BE2C (cell line): ENCODE data around the gene ZMYM1.
"Not testable (repeated sequence)": the region's sequence is repeated elsewhere in the genome, so short reads cannot be mapped to it uniquely, and the experiment has no call there.

Experiments
- DNase-seq: peaks from one replicate; pipeline ENCODE4 v3.0.0-alpha.2; 2020
- H3K27me3 ChIP-seq: fragments of 250-450 bp; sonication (Bioruptor Pico); 2 replicates; pipeline ENCODE4 v1.5.1; 2020; ENCODE audit warnings: mild to moderate bottlenecking
- H3K36me3 ChIP-seq: fragments of 250-450 bp; sonication (Bioruptor Pico); 2 replicates; pipeline ENCODE4 v1.5.1; 2020; ENCODE audit warnings: mild to moderate bottlenecking
- H3K4me1 ChIP-seq: fragments of 250-450 bp; sonication (Bioruptor Pico); 2 replicates; pipeline ENCODE4 v1.5.1; 2020
- H3K4me3 ChIP-seq: 2 replicates; pipeline ENCODE4 v1.5.1; 2011; ENCODE audit warnings: low read depth, low read length
- H3K9me3 ChIP-seq: fragments of 250-450 bp; sonication (Bioruptor Pico); 2 replicates; pipeline ENCODE4 v1.5.1; 2020
- CTCF ChIP-seq: IDR thresholded peaks from 2 replicates; pipeline ENCODE4 v1.5.1; 2012; ENCODE audit warnings: mild to moderate bottlenecking, low read depth, low read length

ZMYM1 gene

DNA sequence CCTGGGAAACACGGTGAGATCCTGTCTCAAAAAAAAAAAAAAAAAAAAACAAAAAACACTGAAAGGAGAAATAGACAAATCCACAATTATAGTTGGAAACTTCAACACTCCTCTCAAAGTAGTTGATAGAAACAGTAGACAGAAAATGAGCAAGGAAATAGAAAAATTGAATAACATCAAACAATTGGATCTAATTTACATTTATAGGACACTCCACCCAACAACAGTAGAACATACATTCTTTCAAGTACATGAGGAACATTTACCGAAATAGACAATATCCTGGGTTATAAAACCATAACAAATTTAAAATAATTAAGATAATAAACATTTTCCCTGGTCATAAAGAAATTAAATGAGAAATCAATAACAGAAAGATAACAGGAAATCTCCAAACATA, 14.9 kb upstream of the ZMYM1 start:
- H3K4me1 ChIP-seq, result no peaks in the 10 kb centered on the region
- H3K36me3 ChIP-seq, result no peaks in the 10 kb centered on the region
- no peak overlapping the region for H3K4me3 ChIP-seq
- no peaks in the 10 kb centered on the region for H3K27me3 ChIP-seq
- no peak for DNase-seq
- H3K9me3 ChIP-seq, result no peaks in the 10 kb centered on the region
- TF ChIP-seq CTCF, result no peak

GRCh38 chr1:35069746-35070145, 9.4 kb upstream of the ZMYM1 start:
- Histone ChIP-seq H3K36me3 (no peaks in the 10 kb centered on the region), H3K27me3 (no peaks in the 10 kb centered on the region)
- TF ChIP-seq CTCF, result no peak

DNA sequence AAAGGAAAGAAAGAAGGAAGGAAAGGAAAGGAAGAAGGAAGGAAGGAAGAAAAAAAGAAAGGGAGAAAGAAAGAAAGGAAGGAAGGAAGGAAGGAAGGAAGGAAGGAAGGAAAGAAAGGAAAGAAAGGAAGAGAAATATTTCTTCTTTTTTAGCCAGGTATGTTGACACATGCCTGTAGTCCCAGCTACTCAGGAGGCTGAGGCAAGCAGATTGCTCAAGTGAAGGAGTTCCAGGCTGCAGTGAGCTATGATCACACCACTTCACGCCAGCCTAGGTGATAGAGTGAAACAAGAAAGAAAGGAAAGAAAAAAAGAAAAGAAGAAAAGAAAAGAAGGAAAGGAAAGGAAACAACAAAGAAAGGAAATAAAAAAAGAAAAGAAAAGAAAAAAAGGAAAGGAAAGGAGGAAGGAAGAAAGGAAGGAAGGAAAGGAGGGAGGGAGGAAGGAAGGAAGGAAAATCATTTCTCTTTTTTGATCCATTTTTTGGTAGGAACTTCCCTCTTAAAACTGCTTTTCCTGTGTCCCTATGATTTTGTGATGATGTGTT, 5.8 kb upstream of the ZMYM1 start:
- no peaks in the 10 kb centered on the region for H3K9me3 ChIP-seq
- TF ChIP-seq CTCF, result no peak
- H3K36me3 ChIP-seq, result no peaks in the 10 kb centered on the region
- H3K4me3 ChIP-seq, result no peak overlapping the region
- H3K4me1 ChIP-seq, result no peaks in the 10 kb centered on the region
- H3K27me3 ChIP-seq, result no peaks in the 10 kb centered on the region
- no peak for DNase-seq

More at GRCh38 chr1:35069746-35070145, 9.4 kb upstream of the ZMYM1 start:
- no peaks in the 10 kb centered on the region for H3K9me3 ChIP-seq
- DNase-seq, result no peak
- H3K4me3 ChIP-seq, result no peak overlapping the region
- H3K4me1 ChIP-seq, result no peaks in the 10 kb centered on the region

DNA sequence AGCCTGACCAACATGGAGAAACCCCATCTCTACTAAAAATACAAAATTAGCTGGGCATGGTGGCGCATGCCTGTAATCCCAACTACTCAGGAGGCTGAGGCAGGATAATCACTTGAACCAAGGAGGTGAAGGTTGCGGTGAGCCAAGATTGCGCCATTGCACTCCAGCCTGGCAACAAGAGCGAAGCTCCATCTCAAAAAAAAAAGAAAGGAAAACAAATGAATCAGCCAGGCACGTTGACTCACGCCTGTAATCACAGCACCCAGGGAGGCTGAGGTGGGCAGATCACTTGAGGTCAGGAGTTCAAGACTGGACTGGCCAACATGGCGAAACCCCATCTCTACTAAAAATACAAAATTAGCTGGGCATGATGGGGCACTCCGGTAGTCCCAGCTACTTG, 2.8 kb upstream of the ZMYM1 start:
- not testable (repeated sequence) for H3K4me3 ChIP-seq, H3K9me3 ChIP-seq, H3K36me3 ChIP-seq, H3K27me3 ChIP-seq, H3K4me1 ChIP-seq, DNase-seq

GRCh38 chr1:35080171-35080854, 1.1 kb downstream of the ZMYM1 start:
- no peak for DNase-seq
- TF ChIP-seq CTCF, result no peak
- no peaks in the 10 kb centered on the region for H3K4me1 ChIP-seq
- no peaks in the 10 kb centered on the region for H3K9me3 ChIP-seq
- no peaks in the 10 kb centered on the region for H3K27me3 ChIP-seq
- no peaks in the 10 kb centered on the region for H3K36me3 ChIP-seq
- H3K4me3 ChIP-seq, result peak overlapping the region; percentile 74

- no peak for TF ChIP-seq CTCF
Observed at GRCh38 chr1:35085421-35085820, 6.2 kb downstream of the ZMYM1 start.

DNA sequence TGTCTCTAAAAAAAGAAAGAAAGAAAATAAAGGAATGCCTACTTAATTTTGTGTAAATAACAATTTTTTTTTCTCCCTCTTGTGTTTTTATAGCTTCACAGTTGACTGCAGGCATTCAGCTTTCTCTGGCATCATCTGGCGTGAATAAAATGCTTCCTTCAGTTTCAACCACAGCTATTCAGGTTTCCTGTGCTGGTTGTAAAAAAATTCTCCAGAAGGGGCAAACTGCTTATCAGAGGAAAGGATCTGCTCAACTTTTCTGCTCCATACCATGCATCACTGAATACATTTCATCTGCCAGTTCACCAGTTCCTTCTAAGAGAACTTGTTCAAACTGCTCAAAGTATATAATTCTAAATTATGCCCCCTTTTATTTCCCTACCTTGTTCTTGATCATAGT, 18.0 kb downstream of the ZMYM1 start:
- H3K9me3 ChIP-seq, result no peaks in the 10 kb centered on the region
- no peak for DNase-seq
- no peaks in the 10 kb centered on the region for H3K4me1 ChIP-seq
- no peaks in the 10 kb centered on the region for H3K27me3 ChIP-seq
- no peaks in the 10 kb centered on the region for H3K36me3 ChIP-seq
- no peak for TF ChIP-seq CTCF
- no peak overlapping the region for H3K4me3 ChIP-seq

More at GRCh38 chr1:35085421-35085820, 6.2 kb downstream of the ZMYM1 start:
- H3K4me3 ChIP-seq, result no peak overlapping the region
- H3K27me3 ChIP-seq, result no peaks in the 10 kb centered on the region
- DNase-seq, result no peak
- H3K36me3 ChIP-seq, result no peaks in the 10 kb centered on the region
- H3K9me3 ChIP-seq, result no peaks in the 10 kb centered on the region
- H3K4me1 ChIP-seq, result no peaks in the 10 kb centered on the region
